KBM-7 (cell line): ENCODE measurements around the gene LRGUK.
"Not testable (repeated sequence)": the region's sequence is repeated elsewhere in the genome, so short reads cannot be mapped to it uniquely, and the experiment has no call there.

ENCODE experiments used
- DNase-seq: peaks from one replicate; pipeline ENCODE4 v3.0.0-alpha.2; 2015
- in situ Hi-C: fragments of 300-500 bp; cut with MboI; formaldehyde crosslinking; loops from 2 replicates; pipeline ENCODE4 v1.14.3; 2020; ENCODE audit warnings: low sequenced_read_pairs, low pct_unique_long_range_greater_than_20kb, mixed read lengths

LRGUK gene, protein sequence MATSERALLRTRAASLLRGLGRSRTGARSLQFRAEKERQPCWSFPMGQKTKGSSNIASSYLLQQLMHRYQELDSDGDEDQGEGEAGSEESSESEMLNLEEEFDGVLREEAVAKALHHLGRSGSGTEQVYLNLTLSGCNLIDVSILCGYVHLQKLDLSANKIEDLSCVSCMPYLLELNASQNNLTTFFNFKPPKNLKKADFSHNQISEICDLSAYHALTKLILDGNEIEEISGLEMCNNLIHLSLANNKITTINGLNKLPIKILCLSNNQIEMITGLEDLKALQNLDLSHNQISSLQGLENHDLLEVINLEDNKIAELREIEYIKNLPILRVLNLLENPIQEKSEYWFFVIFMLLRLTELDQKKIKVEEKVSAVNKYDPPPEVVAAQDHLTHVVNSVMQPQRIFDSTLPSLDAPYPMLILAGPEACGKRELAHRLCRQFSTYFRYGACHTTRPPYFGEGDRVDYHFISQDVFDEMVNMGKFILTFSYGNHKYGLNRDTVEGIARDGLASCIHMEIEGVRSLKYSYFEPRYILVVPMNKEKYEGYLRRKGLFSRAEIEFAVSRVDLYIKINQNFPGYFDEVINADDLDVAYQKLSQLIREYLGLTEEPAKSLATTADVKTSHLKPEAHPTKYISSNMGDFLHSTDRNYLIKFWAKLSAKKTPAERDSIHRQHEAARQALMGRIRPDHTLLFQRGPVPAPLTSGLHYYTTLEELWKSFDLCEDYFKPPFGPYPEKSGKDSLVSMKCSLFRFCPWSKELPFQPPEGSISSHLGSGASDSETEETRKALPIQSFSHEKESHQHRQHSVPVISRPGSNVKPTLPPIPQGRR

DNA sequence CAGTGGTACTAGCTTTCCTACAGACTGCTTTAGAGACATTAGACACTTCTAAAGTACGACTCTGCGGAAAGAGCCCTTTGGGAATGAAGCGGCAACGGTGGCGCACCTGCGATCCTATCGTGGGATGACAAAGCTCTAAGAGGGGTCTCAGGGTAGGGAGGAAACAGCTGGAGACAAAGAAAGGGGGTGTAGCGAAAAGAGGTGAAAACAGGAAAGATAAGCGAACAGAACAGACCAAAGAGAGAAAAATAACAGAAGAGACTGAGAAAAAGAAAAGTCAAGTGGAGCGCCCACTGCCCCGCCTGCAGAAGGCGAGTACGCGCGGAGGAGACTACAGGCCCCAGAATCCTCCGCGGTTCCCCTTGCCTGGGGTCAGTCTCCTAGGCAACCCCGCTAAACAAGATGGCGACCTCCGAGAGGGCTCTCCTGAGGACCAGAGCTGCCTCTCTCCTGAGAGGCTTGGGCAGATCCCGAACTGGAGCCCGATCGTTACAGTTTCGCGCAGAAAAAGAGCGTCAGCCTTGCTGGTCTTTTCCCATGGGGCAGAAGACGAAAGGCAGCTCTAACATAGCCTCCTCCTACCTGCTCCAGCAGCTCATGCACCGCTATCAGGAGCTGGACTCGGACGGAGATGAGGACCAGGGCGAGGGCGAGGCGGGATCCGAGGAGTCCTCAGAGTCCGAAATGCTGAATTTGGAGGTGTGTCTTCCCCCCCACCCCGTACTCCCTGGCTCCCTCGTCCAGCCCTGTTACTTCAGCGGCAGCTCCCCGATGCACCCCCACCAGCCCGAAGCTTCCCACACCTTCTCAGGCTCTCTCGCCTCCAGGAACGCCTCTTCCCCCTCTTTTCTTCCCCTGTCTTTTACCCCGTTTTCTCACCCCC lies at the start of gene LRGUK:
Gene LRGUK, plus strand, starts transcription at position 375 of the 883 bp plus-strand sequence. Its CDS starts 28 bp downstream, at position 403.
- peak; percentile 77 for DNase-seq
- in situ Hi-C loops = no loop called here

DNA sequence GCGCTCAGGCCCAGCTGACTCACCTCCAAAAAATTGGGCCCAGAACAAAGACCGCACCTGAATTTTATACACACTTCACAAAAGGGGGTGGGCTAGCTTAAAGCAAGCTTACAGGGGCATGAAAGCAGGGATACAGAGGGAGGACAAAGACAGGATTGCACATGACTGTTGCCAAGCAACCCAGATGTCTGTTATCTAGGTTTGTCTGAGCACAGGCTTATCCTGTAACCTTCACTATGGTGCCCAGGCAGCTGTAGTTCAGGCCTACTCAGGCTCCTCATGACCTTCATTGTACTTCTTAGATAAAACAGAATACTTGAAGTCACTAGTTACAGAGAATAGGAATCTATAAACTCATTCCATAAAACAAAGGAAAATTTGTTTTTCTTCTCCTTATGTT lies 49.6 kb upstream of the LRGUK start:
- in situ Hi-C loops, DNase-seq: not testable (repeated sequence)

DNA sequence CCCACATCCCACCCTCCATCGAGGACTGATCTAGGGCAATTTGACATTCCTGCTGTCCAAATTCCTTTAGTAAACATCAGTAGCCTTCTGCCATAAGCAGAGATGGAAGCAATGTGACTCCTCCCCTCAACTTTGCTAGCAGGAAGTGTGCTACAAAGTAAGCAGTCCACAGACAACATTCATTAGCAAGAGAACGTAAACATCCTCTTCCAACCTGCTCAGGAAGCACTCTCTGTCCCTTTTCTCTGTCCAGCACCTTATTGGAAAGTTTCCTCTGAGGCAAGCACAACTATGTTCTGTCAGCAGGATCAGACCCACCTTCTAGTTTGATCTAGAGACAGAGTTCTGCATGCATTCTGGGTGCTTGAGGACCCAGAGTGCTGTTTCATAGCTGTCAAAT lies 48.1 kb upstream of the LRGUK start:
- DNase-seq = no peak
- in situ Hi-C loops = no loop called here

DNA sequence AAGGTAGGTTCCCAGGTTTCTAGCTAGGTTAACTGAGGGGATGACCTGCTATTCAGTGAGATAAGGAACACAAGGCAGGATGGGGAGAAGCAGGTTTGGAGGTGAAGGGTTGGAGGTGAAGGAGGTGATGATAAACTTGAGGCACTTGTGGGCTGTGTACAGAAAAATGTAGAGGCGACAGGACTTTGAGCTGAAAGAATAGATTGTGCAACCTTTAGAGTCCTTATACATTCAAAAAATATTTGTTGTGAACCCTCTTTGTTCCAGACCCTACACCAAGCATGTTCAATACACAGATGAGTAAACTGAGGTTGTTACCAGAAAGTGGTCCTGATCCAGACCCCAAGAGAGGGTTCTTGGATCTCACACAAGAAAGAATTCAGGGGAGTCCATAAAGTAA lies 45.4 kb upstream of the LRGUK start:
- DNase-seq = no peak
- in situ Hi-C loops = no loop called here

DNA sequence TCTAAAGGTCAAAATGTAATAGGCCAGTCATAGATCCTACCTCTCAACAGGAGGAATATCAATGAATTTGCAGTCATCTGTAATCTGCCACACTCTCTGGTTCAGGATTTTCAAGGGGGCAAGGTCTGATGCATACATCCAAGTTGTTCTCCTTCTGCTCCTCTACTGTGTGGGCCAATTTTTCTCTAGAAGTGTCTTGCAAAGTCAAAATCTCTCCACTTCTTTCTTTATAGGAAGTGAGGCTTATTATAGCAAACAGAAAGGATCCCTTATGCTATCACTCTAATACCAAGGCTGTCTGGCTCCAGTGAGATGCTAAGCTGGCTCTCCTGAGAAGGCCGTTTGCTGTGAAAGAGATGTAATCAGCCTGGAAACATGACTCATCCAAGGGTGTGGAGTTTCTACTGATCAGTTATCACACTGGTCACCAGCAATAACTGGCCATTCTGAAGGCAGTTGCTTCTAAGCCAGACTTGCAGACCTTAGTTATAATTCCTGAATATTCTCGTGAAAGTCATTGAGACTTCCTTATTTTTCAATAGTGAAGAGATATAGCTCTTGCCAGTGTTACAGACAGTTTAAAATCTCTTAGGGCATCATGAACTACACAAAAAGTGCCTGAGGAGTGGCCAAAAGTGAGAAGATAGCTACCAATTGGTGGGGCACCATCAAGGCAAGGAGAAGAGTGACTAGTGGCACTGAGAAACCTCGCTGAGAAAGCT lies 43.2 kb upstream of the LRGUK start:
- DNase-seq = no peak
- in situ Hi-C loops = no loop called here

DNA sequence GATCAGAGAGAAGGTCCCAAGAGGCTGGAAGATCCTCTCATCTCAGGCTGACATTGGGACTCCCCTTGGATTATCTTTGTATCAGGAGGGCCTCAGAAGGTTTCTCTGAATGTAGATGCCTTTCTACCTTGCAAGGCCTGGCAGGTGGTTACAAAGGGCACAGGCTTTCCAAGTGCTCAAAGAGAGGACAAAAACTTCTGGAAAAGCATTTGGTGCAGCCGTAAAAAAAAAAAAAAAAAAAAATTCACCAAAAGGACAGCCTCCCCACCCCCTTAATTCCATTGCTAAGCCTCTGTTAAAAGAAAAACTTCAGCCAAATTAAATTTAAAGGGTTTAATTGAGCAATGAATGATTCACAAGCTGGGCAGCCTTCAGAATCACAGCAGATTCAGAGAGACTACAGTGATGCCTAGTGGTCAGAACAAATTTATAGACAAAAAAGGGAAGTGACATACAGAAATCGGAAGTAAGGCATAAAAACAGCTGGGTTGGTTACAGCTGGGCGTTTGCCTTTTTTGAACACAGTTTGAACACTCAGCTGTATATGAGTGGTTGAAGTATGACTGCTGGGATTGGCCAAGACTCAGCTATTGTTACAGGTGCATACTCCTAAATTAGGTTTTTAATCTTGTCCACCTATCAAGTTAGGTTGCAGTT lies 42.5 kb upstream of the LRGUK start:
- peak; percentile 84 for DNase-seq
- in situ Hi-C loops = no loop called here

DNA sequence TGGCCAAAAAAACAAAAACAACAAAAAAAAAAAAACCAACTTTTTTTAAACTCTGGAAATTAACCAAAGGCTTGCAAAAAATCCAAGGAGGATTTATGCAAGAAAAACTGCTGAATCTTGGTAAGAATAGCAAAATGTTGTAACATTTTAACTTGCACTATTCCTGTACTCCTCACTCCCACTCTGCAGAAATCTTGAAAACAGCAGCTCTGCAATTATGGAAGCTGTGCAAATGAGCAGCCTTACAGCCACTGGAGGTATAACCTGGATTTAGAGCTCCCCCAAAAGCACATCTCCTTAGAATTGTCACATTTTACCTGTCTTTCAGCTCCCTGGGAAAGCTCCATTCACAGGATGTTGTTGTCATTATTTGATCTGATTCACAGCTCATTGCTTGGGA lies 41.8 kb upstream of the LRGUK start:
- in situ Hi-C loops = no loop called here

DNA sequence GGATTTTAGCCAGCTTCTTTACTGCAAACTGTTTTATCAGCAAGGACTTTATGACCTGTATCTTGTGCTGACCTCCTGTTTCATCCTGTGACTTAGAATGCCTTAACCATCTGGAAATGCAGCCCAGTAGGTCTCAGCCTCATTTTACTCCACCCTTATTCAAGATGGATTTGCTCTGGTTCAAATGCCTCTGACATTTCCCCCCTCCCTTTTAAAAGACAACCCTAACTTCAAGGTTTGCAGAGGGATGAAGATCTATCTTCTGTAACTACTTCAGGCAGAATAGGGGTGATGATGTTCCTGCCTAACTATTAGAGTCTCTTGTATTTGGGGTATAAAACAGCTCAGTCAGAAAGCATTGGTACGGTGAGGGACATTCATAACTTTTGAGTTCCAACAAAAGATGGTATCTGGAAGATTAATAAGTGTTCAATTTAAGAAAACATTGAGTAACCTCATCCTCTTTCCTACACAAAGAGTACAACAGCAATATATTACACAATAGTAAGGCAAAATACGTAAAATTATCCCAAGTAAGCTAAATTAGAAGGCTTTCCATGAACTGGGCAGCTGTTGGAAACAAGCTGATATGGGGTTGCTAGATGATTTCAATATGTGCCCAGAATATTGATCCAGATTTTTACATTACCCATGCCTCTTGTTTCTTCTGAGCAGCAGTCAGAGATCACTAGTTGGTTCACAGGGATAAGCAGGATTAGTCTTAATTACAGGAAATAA lies 40.0 kb upstream of the LRGUK start:
- in situ Hi-C loops = no loop called here
- no peak for DNase-seq

More for the DNA sequence above, 41.8 kb upstream of the LRGUK start:
- DNase-seq = no peak

DNA sequence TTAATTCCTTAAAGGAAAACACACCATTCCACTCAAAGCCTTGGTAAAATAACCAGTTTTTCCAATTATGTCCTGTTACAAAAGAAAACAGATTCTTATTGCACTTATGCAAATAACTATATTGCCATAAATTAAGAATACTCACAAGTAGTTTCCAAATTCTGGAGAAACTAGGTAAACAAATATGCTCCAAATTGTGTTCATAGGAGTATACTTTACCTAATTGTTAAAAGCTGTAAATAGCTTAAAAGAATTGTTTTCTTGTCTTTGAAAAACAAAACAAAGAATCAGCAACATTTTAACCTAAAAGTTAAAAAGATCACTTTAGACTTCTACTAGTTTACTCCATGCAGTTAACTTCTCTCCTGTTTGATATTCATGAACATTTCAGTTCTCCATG lies 38.9 kb upstream of the LRGUK start:
- in situ Hi-C loops = no loop called here
- no peak for DNase-seq

DNA sequence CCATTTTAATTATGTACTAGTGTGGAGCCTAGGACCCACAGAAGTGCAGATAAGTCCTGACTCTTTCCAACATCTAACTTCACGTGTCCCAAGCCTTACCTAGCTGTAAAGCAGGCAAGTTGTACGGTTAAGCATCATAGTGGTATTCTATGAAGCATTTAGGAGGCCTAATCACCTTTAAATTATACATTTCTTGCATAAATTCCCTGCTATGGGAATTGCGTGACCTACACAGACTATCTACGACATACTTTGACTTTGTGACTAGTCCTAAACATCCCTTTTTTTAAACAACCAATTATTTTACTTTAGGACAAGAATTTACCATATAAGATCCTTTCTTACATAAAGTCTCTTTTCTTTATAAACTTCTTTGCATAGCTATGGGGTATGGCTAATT lies 37.7 kb upstream of the LRGUK start:
- in situ Hi-C loops = no loop called here
- no peak for DNase-seq

DNA sequence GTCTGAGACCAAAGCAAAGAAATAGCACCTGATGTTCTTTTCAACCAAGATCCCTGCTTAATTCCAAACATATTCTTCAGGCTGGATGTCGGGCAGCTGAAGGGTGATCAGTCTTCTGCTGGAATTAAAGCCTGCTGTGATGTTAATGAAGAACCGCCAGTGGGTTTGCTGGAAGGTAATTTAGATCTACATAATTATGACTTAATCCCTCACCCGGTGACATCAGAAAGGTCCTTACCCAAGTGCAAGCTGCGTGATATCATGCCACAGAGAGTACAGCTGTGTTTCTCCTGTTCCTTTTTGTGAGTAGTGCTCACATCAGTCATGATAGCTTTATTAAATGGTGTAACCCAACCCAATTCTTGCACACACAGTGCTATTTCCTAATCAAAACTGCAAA lies 29.1 kb upstream of the LRGUK start:
- no peak for DNase-seq

DNA sequence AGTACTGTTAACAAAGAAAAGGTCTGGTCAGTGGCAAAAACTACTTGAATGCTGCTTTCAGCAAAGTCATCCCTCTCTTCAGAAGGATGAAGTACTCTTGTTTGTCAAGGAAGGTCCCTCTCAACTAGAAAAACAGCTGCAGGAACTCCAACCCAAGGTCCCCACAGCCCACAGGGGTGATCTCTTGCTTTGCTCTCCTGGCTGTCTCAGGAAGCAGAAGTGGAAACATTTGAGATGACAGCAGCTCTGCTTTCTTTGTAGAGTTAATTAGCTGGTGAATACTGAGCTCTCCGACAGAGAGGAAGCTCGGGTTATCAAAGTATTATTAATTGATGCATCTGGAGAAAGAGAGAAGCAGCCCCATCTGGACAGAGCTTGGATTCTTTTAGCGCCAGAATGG lies 25.4 kb upstream of the LRGUK start:
- in situ Hi-C loops = no loop called here
- DNase-seq = peak; percentile 52

More for the DNA sequence above, 29.1 kb upstream of the LRGUK start:
- in situ Hi-C loops = no loop called here

DNA sequence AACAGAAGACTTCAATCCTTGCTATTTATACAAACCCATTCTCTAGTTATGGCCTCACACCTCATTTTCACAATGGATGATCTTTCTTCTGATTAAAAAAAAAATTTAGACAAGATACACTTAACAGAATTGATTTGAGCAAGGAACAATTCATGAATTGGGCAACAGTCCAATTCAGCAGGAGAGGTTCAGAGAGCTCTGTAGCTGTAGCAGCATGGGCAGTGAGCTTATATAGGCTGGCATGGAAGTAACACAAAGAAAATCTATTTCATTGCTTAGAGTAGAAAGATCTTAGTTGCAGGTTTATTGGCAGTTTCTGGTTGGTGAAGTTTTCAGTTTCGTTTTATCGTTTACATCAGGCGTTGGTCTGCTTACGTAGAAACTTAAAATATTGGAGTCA lies 23.0 kb upstream of the LRGUK start:
- in situ Hi-C loops = no loop called here
- peak; percentile 36 for DNase-seq

DNA sequence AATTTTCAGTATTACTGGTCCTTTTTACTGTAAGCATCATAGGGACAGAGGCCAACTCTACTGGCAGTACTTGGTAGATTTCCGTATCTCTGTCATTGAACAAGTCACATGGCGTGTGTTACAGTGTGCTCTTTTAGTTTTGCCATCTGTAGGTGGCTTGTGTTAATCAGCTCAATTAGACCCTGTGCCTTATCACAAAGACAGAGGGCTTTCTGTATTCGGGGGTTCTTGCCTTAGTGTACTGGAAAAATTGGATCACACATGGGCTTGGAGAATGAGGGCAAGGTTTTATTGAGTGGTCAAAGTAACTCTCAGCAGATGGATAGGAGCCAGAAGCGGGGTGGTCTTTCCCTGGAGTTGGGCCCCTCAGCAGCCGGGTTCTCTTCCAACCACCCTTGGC lies 21.3 kb upstream of the LRGUK start:
- DNase-seq = no peak
- in situ Hi-C loops = no loop called here

DNA sequence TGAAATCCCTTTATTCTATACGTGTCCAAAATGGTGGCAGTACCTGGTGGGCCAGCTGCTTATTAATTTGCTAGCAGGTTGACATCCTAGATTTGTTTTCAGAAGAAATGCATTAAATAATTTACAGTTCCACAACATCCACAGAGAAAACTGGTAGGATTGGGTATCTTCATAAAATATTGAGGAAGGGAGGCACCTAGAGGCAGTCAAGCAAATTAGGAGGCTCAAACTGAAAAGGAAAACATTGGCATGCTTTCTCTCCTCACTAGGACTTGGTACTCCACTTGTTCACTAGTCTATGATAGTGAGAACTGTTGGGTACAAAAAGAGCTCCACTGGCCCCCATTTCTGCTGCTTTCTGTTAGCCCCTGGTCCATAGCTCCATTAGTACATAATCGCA lies 18.3 kb upstream of the LRGUK start:
- in situ Hi-C loops = no loop called here
- no peak for DNase-seq

DNA sequence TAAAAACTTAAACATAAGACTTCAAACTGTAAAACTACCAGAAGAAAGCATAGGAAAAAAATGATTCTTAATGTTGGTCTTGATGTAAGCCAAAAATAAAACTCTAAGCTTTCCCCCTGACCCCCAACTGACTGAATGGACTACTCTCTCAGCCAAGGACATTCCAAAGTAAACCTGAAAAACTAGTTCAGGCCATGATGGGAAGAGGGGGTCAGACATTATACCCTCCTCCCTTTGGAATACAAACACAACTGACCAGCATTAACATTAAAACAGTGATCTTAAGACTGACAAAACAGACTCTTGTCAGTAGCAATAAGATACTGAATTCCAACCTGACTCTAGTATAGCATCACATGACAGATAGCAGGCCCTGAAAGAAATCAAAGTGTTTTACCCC lies 13.5 kb upstream of the LRGUK start:
- in situ Hi-C loops = no loop called here
- DNase-seq = no peak

DNA sequence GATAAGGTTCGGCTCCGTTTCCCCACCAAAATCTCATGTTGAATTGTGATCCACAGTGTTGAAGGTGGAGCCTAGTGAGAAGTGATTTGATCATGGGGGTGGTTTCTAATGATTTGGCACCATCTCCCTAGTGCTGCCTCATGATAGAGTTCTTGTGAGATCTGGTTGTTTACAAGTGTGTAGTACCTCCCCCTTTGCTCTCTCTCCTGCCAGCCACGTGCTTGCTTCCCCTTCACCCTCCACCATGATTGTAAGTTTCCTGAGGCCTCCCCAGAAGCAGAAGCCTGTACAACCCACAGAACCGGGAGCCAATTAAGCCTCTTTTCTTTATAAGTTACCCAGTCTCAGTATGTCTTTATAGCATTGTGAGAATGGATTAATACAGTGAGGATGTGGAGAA lies 12.1 kb upstream of the LRGUK start:
- in situ Hi-C loops = no loop called here
- no peak for DNase-seq

DNA sequence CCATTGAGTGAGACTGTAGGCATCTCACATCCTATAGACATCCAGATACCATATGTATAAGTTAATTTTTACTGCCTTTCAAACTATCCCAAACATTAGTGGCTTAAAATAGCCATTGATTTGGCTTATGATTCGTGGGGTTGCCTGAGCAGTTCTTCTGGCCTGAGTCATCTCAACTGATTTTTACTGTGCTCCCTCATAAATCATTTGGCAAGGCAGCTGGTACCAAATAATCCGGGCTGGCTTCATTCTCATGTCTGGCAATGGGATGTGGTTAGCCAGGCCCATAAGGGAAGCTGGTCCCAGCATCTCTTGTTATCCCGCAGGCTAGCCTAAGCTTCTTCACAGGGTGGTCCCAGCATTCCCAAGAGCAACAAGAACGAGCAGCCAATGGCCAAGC lies 6.7 kb upstream of the LRGUK start:
- in situ Hi-C loops = no loop called here
- no peak for DNase-seq
